Measurements from ENCODE around the gene MACF1. TPM values are rescaled to one million over a fixed set of nuclear protein-coding genes. Genes with fewer than 3 reads are reported as not detected.

The MACF1 gene
- total RNA-seq, 4 donors from 2014 or later = 386 to 627 (median 576) TPM

DNA sequence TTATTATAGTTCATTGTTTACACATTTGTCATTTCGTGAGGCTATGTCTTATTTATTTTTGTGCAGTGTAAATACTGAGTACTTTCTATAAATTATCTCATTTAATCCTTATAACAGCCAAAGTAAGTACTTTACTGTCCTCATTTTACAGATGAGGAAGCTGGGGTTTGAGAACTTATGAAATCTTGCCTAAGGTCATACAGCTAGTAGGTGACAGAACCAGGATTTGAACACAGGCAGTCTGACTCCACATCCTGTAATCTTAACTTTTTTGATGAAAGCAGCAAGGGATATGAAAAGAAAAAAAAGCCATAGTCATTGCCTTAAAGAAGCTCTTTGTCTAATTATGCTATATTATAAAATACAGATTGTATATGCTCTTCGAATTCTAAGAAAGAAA lies 179.8 kb downstream of the MACF1 start:
- Histone ChIP-seq H3K9me3 (no peaks in the 10 kb centered on the region), H3K27me3 (no peaks in the 10 kb centered on the region), H3K27ac (replicated peaks in 1 of 4) (peak overlapping the region; percentile 76 to 85 (median 81)), H3K36me3 (peaks cover 61 to 100% (median 74%) of the 10 kb centered on the region in 4 donors), H3K4me3 (no peak overlapping the region), H3K4me1 (peaks cover 3 to 61% (median 56%) of the 10 kb centered on the region in 4 donors)
- WGBS = 57% methylated on average over 2 of the region's 2 CpGs
- intact Hi-C loops (cut with DNase I) = no loop called here
- TF ChIP-seq EP300 (IDR thresholded peaks at IDR 0.05) (no peak), POLR2AphosphoS5 (IDR thresholded peaks at IDR 0.05) (no peak), POLR2A (IDR thresholded peaks at IDR 0.05; ENCODE audit: low read depth) (no peak)
- TF ChIP-seq, protein P1, sequence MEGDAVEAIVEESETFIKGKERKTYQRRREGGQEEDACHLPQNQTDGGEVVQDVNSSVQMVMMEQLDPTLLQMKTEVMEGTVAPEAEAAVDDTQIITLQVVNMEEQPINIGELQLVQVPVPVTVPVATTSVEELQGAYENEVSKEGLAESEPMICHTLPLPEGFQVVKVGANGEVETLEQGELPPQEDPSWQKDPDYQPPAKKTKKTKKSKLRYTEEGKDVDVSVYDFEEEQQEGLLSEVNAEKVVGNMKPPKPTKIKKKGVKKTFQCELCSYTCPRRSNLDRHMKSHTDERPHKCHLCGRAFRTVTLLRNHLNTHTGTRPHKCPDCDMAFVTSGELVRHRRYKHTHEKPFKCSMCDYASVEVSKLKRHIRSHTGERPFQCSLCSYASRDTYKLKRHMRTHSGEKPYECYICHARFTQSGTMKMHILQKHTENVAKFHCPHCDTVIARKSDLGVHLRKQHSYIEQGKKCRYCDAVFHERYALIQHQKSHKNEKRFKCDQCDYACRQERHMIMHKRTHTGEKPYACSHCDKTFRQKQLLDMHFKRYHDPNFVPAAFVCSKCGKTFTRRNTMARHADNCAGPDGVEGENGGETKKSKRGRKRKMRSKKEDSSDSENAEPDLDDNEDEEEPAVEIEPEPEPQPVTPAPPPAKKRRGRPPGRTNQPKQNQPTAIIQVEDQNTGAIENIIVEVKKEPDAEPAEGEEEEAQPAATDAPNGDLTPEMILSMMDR (IDR thresholded peaks at IDR 0.05) = no peak
- no peak for DNase-seq (ENCODE audit: extremely low spot score)

DNA sequence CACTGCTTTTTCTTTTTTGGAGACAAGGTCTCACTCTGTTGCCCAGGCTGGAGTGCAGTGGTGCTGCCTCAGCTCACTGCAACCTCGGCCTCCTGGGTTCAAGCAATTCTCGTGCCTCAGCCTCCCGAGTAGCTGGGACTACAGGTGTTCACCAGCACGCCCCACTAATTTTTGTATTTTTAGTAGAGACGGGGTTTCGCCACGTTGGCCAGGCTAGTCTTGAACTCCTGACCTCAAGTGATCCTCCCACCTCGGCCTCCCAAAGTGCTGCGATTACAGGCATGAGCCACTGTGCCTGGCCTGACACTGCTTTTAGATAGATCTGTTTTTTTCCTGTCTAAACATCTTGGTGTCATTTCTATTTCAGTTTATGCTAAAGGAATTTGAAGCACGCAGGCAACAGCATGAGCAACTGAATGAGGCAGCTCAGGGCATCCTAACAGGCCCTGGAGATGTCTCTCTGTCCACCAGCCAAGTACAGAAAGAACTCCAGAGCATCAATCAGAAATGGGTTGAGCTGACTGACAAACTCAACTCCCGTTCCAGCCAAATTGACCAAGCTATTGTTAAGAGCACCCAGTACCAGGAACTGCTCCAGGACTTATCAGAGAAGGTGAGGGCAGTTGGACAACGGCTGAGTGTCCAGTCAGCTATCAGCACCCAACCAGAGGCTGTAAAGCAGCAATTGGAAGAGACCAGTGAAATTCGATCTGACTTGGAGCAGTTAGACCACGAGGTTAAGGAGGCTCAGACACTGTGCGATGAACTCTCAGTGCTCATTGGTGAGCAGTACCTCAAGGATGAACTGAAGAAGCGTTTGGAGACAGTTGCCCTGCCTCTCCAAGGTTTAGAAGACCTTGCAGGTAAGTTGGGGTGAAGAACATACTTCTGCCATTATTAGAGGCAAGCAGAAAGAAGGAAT lies 180.8 kb downstream of the MACF1 start:
- WGBS = 62% methylated on average over 14 of the region's 16 CpGs
- H3K4me1 ChIP-seq = peaks cover 13 to 71% (median 66%) of the 10 kb centered on the region in 4 donors
- peak overlapping the region; percentile 76 to 85 (median 81) for H3K27ac ChIP-seq (replicated peaks in 1 of 4)
- no peak overlapping the region for H3K4me3 ChIP-seq
- TF ChIP-seq POLR2AphosphoS5 (IDR thresholded peaks at IDR 0.05) (peak in 1 of 2 donors; percentile 55), EP300 (IDR thresholded peaks at IDR 0.05) (no peak)
- no peaks in the 10 kb centered on the region for H3K9me3 ChIP-seq
- intact Hi-C loops (cut with DNase I) = no loop called here
- peaks cover 53 to 100% (median 67%) of the 10 kb centered on the region in 4 donors for H3K36me3 ChIP-seq
- no peak for DNase-seq (ENCODE audit: extremely low spot score)
- H3K27me3 ChIP-seq = no peaks in the 10 kb centered on the region

DNA sequence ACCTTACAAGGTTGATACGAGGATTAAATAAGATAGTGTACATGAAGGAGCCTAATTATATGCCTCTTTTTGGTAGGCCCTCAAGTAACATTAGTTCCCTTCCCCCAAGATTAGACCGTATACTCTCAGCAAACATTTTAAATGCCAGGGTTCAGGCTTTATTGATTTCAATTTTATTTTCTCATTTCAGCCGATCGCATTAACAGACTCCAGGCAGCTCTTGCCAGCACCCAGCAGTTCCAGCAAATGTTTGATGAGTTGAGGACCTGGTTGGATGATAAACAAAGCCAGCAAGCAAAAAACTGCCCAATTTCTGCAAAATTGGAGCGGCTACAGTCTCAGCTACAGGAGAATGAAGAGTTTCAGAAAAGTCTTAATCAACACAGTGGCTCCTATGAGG lies 182.5 kb downstream of the MACF1 start:
- TF ChIP-seq, protein P1 (IDR thresholded peaks at IDR 0.05) = no peak
- TF ChIP-seq POLR2AphosphoS5 (IDR thresholded peaks at IDR 0.05) = no peak
- no peak for DNase-seq (ENCODE audit: extremely low spot score)
- Histone ChIP-seq H3K27ac (replicated peaks in 1 of 4) (peak overlapping the region; percentile 76 to 85 (median 81)), H3K36me3 (peaks cover 37 to 85% (median 52%) of the 10 kb centered on the region in 4 donors), H3K4me1 (peaks cover 28 to 82% (median 77%) of the 10 kb centered on the region in 4 donors), H3K4me3 (no peak overlapping the region), H3K27me3 (no peaks in the 10 kb centered on the region), H3K9me3 (no peaks in the 10 kb centered on the region)
- 85% methylated on average over 5 of the region's 5 CpGs for WGBS
- intact Hi-C loops (cut with DNase I) = no loop called here

DNA sequence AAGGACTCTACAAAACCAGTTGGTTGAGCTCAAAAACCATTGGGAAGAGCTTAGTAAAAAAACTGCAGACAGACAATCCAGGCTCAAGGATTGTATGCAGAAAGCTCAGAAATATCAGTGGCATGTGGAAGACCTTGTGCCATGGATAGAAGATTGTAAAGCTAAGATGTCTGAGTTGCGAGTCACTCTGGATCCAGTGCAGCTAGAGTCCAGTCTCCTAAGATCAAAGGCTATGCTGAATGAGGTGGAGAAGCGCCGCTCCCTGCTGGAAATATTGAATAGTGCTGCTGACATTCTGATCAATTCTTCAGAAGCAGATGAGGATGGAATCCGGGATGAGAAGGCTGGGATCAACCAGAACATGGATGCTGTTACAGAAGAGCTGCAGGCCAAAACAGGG lies 183.0 kb downstream of the MACF1 start:
- Histone ChIP-seq H3K4me1 (peaks cover 32 to 87% (median 79%) of the 10 kb centered on the region in 4 donors), H3K36me3 (peaks cover 36 to 81% (median 47%) of the 10 kb centered on the region in 4 donors), H3K9me3 (no peaks in the 10 kb centered on the region), H3K27ac (replicated peaks in 1 of 4) (peak overlapping the region; percentile 76 to 85 (median 81)), H3K27me3 (no peaks in the 10 kb centered on the region), H3K4me3 (no peak overlapping the region)
- TF ChIP-seq EP300 (IDR thresholded peaks at IDR 0.05) = no peak
- TF ChIP-seq POLR2AphosphoS5 (IDR thresholded peaks at IDR 0.05) = no peak
- no peak for TF ChIP-seq POLR2A (IDR thresholded peaks at IDR 0.05; ENCODE audit: low read depth)
- TF ChIP-seq, protein P1 (IDR thresholded peaks at IDR 0.05) = no peak
- 89% methylated on average over 4 of the region's 4 CpGs for WGBS
- intact Hi-C loops (cut with DNase I) = no loop called here
- DNase-seq (ENCODE audit: extremely low spot score) = no peak

All from esophagus muscularis mucosa (tissue), 4 donors.